Peyer's patch (tissue), 4 donors: ENCODE measurements around the gene PIK3C3. TPM values are rescaled to one million over a fixed set of nuclear protein-coding genes. Genes with fewer than 3 reads are reported as not detected.

ENCODE experiments used
- DNase-seq, 3 donors: peaks; one replicate each; pipeline ENCODE4 v3.0.0-alpha.2; 2017 to 2019
- H3K27ac ChIP-seq, 4 donors: fragments of 200-600 bp; sonication (generic); one replicate each; pipeline ENCODE4 v1.5.1; 2016 to 2019
- H3K27me3 ChIP-seq, 2 donors: fragments of 200-600 bp; sonication (generic); one replicate each; pipeline ENCODE4 v1.5.1; 2019
- H3K36me3 ChIP-seq, 3 donors: fragments of 200-600 bp; sonication (generic); one replicate each; pipeline ENCODE4 v1.5.1; 2016 to 2019
- H3K4me1 ChIP-seq, 4 donors: fragments of 200-600 bp; sonication (generic); one replicate each; pipeline ENCODE4 v1.5.1; 2016 to 2019
- H3K4me3 ChIP-seq, 4 donors: fragments of 200-600 bp; sonication (generic); 1 replicate in 3 of 4; 2 replicates in 1 of 4; pipeline ENCODE4 v1.5.1; 2016 to 2019; ENCODE audit warnings: mild to moderate bottlenecking in 1 of 4
- H3K9me3 ChIP-seq, 4 donors: fragments of 200-600 bp; sonication (generic); one replicate each; pipeline ENCODE4 v1.5.1; 2016 to 2019; ENCODE audit warnings: mild to moderate bottlenecking in 1 of 4
- POLR2A ChIP-seq, 2 donors: fragments of 450-650 bp; IDR thresholded peaks; one replicate each; pipeline ENCODE4 v1.5.1; 2017; ENCODE audit warnings: antibody characterized with exemption in 2 of 2, mild to moderate bottlenecking in 2 of 2, moderate library complexity in 2 of 2
- total RNA-seq, 4 donors: library from RNA; depleted of rRNA; stranded (reverse); fragments of >200 nt; gene quantifications; one replicate each; pipeline ENCODE4 v1.1.0, GENCODE V29; 2016
- TF ChIP-seq, protein P1 (sequence below), 6 experiments: fragments of 450-650 bp in 4 of 6; fragments of 200-600 bp in 2 of 6; sonication (generic) in 1 of 6; IDR thresholded peaks; one replicate each; pipeline ENCODE4 v1.5.1; 2017 to 2019; ENCODE audit warnings: antibody characterized with exemption in 6 of 6, mild to moderate bottlenecking in 3 of 6, moderate library complexity in 1 of 6

Gene PIK3C3
- total RNA-seq, 4 donors from 2014 or later, result 33.3 to 59.4 (median 39.5) TPM

DNA sequence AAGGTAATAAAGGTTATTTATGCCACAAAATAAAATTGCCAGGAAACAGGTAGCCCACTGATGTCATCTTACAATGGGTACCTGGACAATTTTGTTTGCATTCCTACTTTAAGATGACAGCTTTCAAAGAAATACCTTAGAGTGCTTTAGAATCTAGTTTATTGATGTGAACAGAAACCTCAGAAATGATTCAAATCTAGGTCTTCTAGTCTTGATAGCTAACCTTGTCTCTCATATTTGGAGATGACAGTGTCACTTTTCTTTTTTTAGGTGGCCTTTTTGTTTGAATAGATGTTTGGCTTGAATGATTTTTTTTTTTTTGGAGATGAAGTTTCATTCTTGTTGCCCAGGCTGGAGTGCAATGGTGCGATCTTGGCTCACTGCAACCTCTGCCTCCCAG lies 69.1 kb downstream of the PIK3C3 start:
- DNase-seq, result no peak
- peaks cover 0 to 41% (median 0%) of the 10 kb centered on the region in 3 donors for H3K36me3 ChIP-seq
- TF ChIP-seq, protein P1, sequence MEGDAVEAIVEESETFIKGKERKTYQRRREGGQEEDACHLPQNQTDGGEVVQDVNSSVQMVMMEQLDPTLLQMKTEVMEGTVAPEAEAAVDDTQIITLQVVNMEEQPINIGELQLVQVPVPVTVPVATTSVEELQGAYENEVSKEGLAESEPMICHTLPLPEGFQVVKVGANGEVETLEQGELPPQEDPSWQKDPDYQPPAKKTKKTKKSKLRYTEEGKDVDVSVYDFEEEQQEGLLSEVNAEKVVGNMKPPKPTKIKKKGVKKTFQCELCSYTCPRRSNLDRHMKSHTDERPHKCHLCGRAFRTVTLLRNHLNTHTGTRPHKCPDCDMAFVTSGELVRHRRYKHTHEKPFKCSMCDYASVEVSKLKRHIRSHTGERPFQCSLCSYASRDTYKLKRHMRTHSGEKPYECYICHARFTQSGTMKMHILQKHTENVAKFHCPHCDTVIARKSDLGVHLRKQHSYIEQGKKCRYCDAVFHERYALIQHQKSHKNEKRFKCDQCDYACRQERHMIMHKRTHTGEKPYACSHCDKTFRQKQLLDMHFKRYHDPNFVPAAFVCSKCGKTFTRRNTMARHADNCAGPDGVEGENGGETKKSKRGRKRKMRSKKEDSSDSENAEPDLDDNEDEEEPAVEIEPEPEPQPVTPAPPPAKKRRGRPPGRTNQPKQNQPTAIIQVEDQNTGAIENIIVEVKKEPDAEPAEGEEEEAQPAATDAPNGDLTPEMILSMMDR (IDR thresholded peaks at IDR 0.05), result no peak
- no peak for TF ChIP-seq POLR2A (IDR thresholded peaks at IDR 0.05)

DNA sequence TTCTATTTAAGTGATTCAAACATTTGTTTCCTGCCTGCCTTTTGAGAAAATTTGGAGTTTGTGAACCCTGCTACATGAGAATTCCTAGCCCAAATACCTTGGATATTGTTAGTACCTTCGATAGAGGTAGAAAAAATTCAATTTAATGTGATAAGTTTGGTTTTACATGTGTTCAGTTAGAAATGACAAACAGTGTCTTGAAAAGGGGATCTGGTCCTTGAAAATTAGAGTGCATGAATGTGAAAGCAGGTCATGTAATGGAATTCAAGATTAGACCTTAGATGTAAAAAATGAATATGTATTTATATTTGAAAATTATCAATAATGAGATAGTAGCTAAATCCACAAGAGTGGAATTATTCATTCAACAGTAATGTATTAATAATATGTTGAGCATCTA lies 70.5 kb downstream of the PIK3C3 start:
- Histone ChIP-seq H3K27ac (no peak overlapping the region), H3K4me3 (no peak overlapping the region), H3K4me1 (no peaks in the 10 kb centered on the region), H3K9me3 (no peaks in the 10 kb centered on the region), H3K36me3 (peaks cover 0 to 54% (median 0%) of the 10 kb centered on the region in 3 donors), H3K27me3 (no peaks in the 10 kb centered on the region)
- no peak for DNase-seq
- no peak for TF ChIP-seq POLR2A (IDR thresholded peaks at IDR 0.05)
- TF ChIP-seq, protein P1 (IDR thresholded peaks at IDR 0.05), result no peak

More for the DNA sequence above, 69.1 kb downstream of the PIK3C3 start:
- H3K27ac ChIP-seq, result no peak overlapping the region
- no peaks in the 10 kb centered on the region for H3K4me1 ChIP-seq
- no peaks in the 10 kb centered on the region for H3K9me3 ChIP-seq
- no peaks in the 10 kb centered on the region for H3K27me3 ChIP-seq
- no peak overlapping the region for H3K4me3 ChIP-seq

DNA sequence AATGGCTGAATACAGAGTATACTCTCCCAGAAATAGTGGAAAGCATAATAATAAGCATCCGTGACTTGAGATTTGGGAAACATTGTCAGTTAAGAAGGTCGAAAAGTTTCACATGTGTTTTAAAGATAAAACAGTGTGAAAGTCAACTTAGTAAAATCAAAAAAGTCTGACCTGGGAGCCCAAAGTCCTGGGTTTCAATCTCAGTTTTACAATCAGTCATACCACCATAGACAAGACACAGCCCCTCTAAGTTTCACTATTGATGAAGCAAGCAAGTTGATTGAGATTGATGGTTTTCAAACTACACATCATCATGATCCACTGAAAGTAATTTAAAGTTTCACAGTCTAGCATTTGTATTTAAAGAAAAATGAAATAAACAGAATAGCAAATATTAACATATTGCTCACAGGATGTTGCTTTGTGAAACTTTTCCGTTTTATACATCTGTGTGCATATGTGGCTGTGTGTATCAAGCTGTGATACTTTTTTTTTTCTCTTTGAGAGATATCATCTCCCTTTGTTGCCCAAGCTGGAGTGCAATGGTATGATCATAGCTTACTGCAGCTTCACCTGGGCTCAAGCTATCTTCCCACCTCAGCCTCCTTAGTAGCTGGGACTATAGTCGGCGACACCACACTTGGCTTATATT lies 71.1 kb downstream of the PIK3C3 start:
- Histone ChIP-seq H3K4me1 (no peaks in the 10 kb centered on the region), H3K4me3 (no peak overlapping the region), H3K27me3 (no peaks in the 10 kb centered on the region), H3K36me3 (peaks cover 0 to 52% (median 0%) of the 10 kb centered on the region in 3 donors), H3K27ac (no peak overlapping the region), H3K9me3 (no peaks in the 10 kb centered on the region)
- no peak for DNase-seq
- TF ChIP-seq, protein P1 (IDR thresholded peaks at IDR 0.05), result no peak
- no peak for TF ChIP-seq POLR2A (IDR thresholded peaks at IDR 0.05)

DNA sequence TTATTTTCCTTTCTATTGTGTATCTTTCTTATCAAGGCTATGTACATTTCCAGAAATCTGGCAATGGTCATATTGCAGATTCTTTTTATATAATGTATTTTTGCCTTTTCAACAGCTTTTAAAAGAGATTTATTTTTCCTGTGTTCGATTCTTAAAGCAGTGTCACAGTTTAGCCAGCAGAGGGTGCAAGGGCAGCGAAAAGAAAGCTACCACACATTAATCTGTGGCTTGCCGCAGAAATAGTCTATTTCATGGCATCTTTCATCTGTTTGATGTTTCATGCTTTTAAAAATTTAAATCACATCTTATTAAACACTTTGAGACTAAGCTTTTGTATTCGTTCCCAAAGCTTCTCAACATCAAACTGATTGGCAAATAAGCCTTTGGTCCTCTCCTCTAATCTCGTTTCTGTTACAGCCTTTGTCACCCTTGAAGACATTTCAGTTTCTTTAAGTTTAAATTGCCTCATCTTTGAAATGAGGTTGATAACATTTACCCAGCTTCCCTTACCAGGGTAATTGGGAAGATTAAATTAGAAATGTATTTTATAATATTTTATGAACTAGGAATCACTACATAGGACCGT lies 73.3 kb downstream of the PIK3C3 start:
- H3K27me3 ChIP-seq, result no peaks in the 10 kb centered on the region
- H3K9me3 ChIP-seq, result no peaks in the 10 kb centered on the region
- peak in 1 of 3 donors; percentile 71 for DNase-seq
- no peak overlapping the region for H3K27ac ChIP-seq
- TF ChIP-seq, protein P1 (IDR thresholded peaks at IDR 0.05), result peak; percentile 32 to 72 (median 62)
- no peak for TF ChIP-seq POLR2A (IDR thresholded peaks at IDR 0.05)
- H3K4me1 ChIP-seq, result no peaks in the 10 kb centered on the region
- H3K4me3 ChIP-seq, result no peak overlapping the region
- peaks cover 0 to 50% (median 0%) of the 10 kb centered on the region in 3 donors for H3K36me3 ChIP-seq

DNA sequence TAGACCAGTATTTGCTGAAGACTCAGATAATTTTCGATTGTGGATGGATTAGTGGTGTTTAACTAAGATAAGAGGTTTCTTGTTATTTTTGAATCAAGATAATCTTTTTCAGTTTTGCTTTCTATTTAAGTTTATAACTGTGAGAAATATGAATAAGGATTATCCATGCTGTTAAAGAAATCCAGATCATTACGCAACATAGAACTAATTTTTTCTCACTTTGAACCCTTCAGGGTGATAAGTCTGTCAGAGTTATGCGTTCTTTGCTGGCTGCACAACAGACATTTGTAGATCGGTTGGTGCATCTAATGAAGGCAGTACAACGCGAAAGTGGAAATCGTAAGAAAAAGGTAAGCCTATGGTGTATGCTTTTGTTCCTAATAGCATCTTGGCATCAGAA lies 74.1 kb downstream of the PIK3C3 start:
- Histone ChIP-seq H3K4me1 (no peaks in the 10 kb centered on the region), H3K27ac (no peak overlapping the region), H3K9me3 (no peaks in the 10 kb centered on the region), H3K36me3 (peaks cover 0 to 53% (median 0%) of the 10 kb centered on the region in 3 donors), H3K4me3 (no peak overlapping the region), H3K27me3 (no peaks in the 10 kb centered on the region)
- DNase-seq, result no peak
- TF ChIP-seq, protein P1 (IDR thresholded peaks at IDR 0.05), result no peak
- no peak for TF ChIP-seq POLR2A (IDR thresholded peaks at IDR 0.05)
